HepG2 (cell line): ENCODE measurements around the gene XIAP. TPM values are rescaled to one million over a fixed set of nuclear protein-coding genes. Genes with fewer than 3 reads are reported as not detected.
A peak's percentile ranks its signal among the peaks of the same experiment; 100 is the strongest.

ENCODE experiments used
- ARNTL ChIP-seq: sonication (generic); formaldehyde crosslinking; IDR thresholded peaks from 2 replicates; pipeline ENCODE4 v1.4.0; 2020; ENCODE audit warnings: mild to moderate bottlenecking, missing genetic modification reagents
- BRD4 ChIP-seq: sonication (generic); formaldehyde crosslinking; IDR thresholded peaks from 2 replicates; pipeline ENCODE4 v1.4.0; 2020; ENCODE audit warnings: missing genetic modification reagents
- CREBL2 ChIP-seq: sonication (generic); formaldehyde crosslinking; IDR thresholded peaks from 2 replicates; pipeline ENCODE4 v1.8.1; 2023; ENCODE audit warnings: missing genetic modification reagents, mild to moderate bottlenecking, borderline replicate concordance
- FOSL1 ChIP-seq: sonication (generic); formaldehyde crosslinking; IDR thresholded peaks from 2 replicates; pipeline ENCODE4 v1.9.0; 2021; ENCODE audit warnings: missing genetic modification reagents, borderline replicate concordance
- HDAC1 ChIP-seq: sonication (generic); formaldehyde crosslinking; IDR thresholded peaks from 2 replicates; pipeline ENCODE4 v1.5.1; 2020; ENCODE audit warnings: mild to moderate bottlenecking, missing genetic modification reagents
- HES4 ChIP-seq: sonication (generic); formaldehyde crosslinking; IDR thresholded peaks from 2 replicates; pipeline ENCODE4 v1.9.0; 2021; ENCODE audit warnings: mild to moderate bottlenecking, missing genetic modification reagents, borderline replicate concordance
- HNF4A ChIP-seq: sonication (generic); formaldehyde crosslinking; IDR thresholded peaks from 2 replicates; pipeline ENCODE4 v1.4.0; 2020; ENCODE audit warnings: missing genetic modification reagents
- NFATC3 ChIP-seq: sonication (generic); formaldehyde crosslinking; IDR thresholded peaks from 2 replicates; pipeline ENCODE4 v1.5.1; 2020; ENCODE audit warnings: mild to moderate bottlenecking, missing genetic modification reagents
- RFXAP ChIP-seq: sonication (generic); formaldehyde crosslinking; IDR thresholded peaks from 2 replicates; pipeline ENCODE4 v1.4.0; 2020; ENCODE audit warnings: missing genetic modification reagents, borderline replicate concordance
- SCMH1 ChIP-seq: sonication (generic); formaldehyde crosslinking; IDR thresholded peaks from 2 replicates; pipeline ENCODE4 v1.9.0; 2021; ENCODE audit warnings: missing genetic modification reagents, mild to moderate bottlenecking, borderline replicate concordance
- SP5 ChIP-seq: IDR thresholded peaks from 2 replicates; pipeline ENCODE4 v1.6.1; 2016; ENCODE audit warnings: low read depth, borderline replicate concordance
- SRSF9 ChIP-seq: fragments of 200-400 bp; formaldehyde crosslinking; IDR thresholded peaks from 2 replicates; pipeline ENCODE4 v1.6.1; 2018; ENCODE audit warnings: borderline replicate concordance, mild to moderate bottlenecking, low read depth, low read length; ENCODE audit not compliant: insufficient read depth, poor library complexity, severe bottlenecking
- SSRP1 ChIP-seq: IDR thresholded peaks from 2 replicates; pipeline ENCODE4 v1.6.1; 2016; ENCODE audit warnings: control low read depth
- THAP9 ChIP-seq: sonication (generic); formaldehyde crosslinking; IDR thresholded peaks from 2 replicates; pipeline ENCODE4; 2020; ENCODE audit warnings: missing genetic modification reagents, mild to moderate bottlenecking, borderline replicate concordance
- THYN1 ChIP-seq: sonication (generic); formaldehyde crosslinking; IDR thresholded peaks from 2 replicates; pipeline ENCODE4 v1.8.1; 2023; ENCODE audit warnings: low read depth, mild to moderate bottlenecking, moderate library complexity, missing genetic modification reagents, borderline replicate concordance
- ZBTB21 ChIP-seq: sonication (generic); formaldehyde crosslinking; IDR thresholded peaks from 2 replicates; pipeline ENCODE4 v1.4.0; 2020; ENCODE audit warnings: missing genetic modification reagents
- ZFX ChIP-seq: sonication (generic); formaldehyde crosslinking; IDR thresholded peaks from 2 replicates; pipeline ENCODE4 v1.4.0; 2020; ENCODE audit warnings: mild to moderate bottlenecking, low read depth, missing genetic modification reagents, moderate library complexity
- ZNF10 ChIP-seq: sonication (generic); formaldehyde crosslinking; IDR thresholded peaks from 2 replicates; pipeline ENCODE4 v1.4.0; 2020; ENCODE audit warnings: mild to moderate bottlenecking, low read depth, missing genetic modification reagents, borderline replicate concordance
- ZNF331 ChIP-seq: sonication (generic); formaldehyde crosslinking; IDR thresholded peaks from 2 replicates; pipeline ENCODE4 v1.4.0; 2020; ENCODE audit warnings: missing genetic modification reagents
- ZNF382 ChIP-seq: sonication (generic); formaldehyde crosslinking; IDR thresholded peaks from 2 replicates; pipeline ENCODE4 v1.5.0; 2020; ENCODE audit warnings: missing genetic modification reagents, mild to moderate bottlenecking, borderline replicate concordance
- ZNF652 ChIP-seq: IDR thresholded peaks from 2 replicates; pipeline ENCODE4 v1.6.1; 2016; ENCODE audit warnings: low read depth, borderline replicate concordance
- ZNF678 ChIP-seq: sonication (generic); formaldehyde crosslinking; IDR thresholded peaks from 2 replicates; pipeline ENCODE4 v1.4.0; 2020; ENCODE audit warnings: mild to moderate bottlenecking, missing genetic modification reagents
- polyA plus RNA-seq, 8 experiments: library from polyadenylated mRNA; depleted of rRNA in 3 of 8; stranded (reverse) in 7 of 8; unstranded in 1 of 8; fragments of >200 nt; fragmentation: Illumina TruSeq in 4 of 8; extraction: Trizol in 4 of 8; gene quantifications; 2 replicates each; pipeline versions ENCODE4 v1.2.1 to v1.2.3, GENCODE V29; 2011 to 2016; ENCODE audit warnings: low read depth in 4 of 8, missing spikeins in 1 of 8, mixed read lengths in 1 of 8; ENCODE audit not compliant: insufficient read depth in 1 of 8
- total RNA-seq, 5 experiments: library from RNA; depleted of rRNA; stranded (reverse); fragments of >200 nt; fragmentation: Illumina TruSeq; extraction: Trizol; gene quantifications; 2 replicates each; pipeline ENCODE4 v1.2.3, GENCODE V29; 2016; ENCODE audit warnings: low read depth in 1 of 5
- TF ChIP-seq, protein P1 (sequence below): IDR thresholded peaks from 2 replicates; pipeline ENCODE4 v1.6.1; 2016; ENCODE audit warnings: missing compliant biosample characterization, missing genetic modification reagents, borderline replicate concordance
- TF ChIP-seq, protein P2 (sequence below): sonication (generic); formaldehyde crosslinking; IDR thresholded peaks from 2 replicates; pipeline ENCODE4 v1.9.0; 2022; ENCODE audit warnings: missing genetic modification reagents, mild to moderate bottlenecking, borderline replicate concordance
- TF ChIP-seq, protein P3 (sequence below): fragments of 450-650 bp; IDR thresholded peaks from 2 replicates; pipeline ENCODE4 v1.6.1; 2017

XIAP gene
- total and polyA plus RNA-seq, 2 of the 13 experiments (the other 11 are each of a cell fraction or from before 2014, with no cell fraction given), result 12.9 to 29.5 TPM

GRCh38 chrX:123822965-123823364, 36.9 kb upstream of the XIAP start (continued):
- no peak for TF ChIP-seq THAP9 (CRISPR knock-in tag)
- no peak for TF ChIP-seq BRD4 (CRISPR knock-in tag)
- no peak for TF ChIP-seq SSRP1
- no peak for TF ChIP-seq ZNF382 (CRISPR knock-in tag)
- no peak for TF ChIP-seq ZNF652 (CRISPR knock-in tag)
- no peak for TF ChIP-seq ZBTB21 (CRISPR knock-in tag)
- TF ChIP-seq ZNF331 (CRISPR knock-in tag), result 0 out of 2 replicates have a peak, but pooled peaks have one; percentile 40
- TF ChIP-seq HNF4A, result peak; percentile 86
- no peak for TF ChIP-seq ZFX (CRISPR knock-in tag)
- TF ChIP-seq THYN1 (CRISPR knock-in tag), result no peak
- peak; percentile 44; the same call in 1 of the 2 replicates for TF ChIP-seq HDAC1 (CRISPR knock-in tag)
- no peak for TF ChIP-seq NFATC3 (CRISPR knock-in tag)
- no peak for TF ChIP-seq HES4
- TF ChIP-seq SCMH1 (CRISPR knock-in tag), result no peak
- TF ChIP-seq ARNTL (CRISPR knock-in tag), result no peak
- TF ChIP-seq, protein P1, sequence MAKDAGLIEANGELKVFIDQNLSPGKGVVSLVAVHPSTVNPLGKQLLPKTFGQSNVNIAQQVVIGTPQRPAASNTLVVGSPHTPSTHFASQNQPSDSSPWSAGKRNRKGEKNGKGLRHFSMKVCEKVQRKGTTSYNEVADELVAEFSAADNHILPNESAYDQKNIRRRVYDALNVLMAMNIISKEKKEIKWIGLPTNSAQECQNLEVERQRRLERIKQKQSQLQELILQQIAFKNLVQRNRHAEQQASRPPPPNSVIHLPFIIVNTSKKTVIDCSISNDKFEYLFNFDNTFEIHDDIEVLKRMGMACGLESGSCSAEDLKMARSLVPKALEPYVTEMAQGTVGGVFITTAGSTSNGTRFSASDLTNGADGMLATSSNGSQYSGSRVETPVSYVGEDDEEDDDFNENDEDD (CRISPR knock-in tag), result no peak
- TF ChIP-seq FOSL1 (CRISPR knock-in tag), result no peak
- TF ChIP-seq SP5 (CRISPR knock-in tag), result no peak
- TF ChIP-seq, protein P2, sequence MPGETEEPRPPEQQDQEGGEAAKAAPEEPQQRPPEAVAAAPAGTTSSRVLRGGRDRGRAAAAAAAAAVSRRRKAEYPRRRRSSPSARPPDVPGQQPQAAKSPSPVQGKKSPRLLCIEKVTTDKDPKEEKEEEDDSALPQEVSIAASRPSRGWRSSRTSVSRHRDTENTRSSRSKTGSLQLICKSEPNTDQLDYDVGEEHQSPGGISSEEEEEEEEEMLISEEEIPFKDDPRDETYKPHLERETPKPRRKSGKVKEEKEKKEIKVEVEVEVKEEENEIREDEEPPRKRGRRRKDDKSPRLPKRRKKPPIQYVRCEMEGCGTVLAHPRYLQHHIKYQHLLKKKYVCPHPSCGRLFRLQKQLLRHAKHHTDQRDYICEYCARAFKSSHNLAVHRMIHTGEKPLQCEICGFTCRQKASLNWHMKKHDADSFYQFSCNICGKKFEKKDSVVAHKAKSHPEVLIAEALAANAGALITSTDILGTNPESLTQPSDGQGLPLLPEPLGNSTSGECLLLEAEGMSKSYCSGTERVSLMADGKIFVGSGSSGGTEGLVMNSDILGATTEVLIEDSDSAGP (CRISPR knock-in tag), result no peak
- TF ChIP-seq, protein P3, sequence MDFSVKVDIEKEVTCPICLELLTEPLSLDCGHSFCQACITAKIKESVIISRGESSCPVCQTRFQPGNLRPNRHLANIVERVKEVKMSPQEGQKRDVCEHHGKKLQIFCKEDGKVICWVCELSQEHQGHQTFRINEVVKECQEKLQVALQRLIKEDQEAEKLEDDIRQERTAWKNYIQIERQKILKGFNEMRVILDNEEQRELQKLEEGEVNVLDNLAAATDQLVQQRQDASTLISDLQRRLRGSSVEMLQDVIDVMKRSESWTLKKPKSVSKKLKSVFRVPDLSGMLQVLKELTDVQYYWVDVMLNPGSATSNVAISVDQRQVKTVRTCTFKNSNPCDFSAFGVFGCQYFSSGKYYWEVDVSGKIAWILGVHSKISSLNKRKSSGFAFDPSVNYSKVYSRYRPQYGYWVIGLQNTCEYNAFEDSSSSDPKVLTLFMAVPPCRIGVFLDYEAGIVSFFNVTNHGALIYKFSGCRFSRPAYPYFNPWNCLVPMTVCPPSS, result no peak
- TF ChIP-seq SRSF9, result no peak
- TF ChIP-seq ZNF10 (CRISPR knock-in tag), result no peak
- TF ChIP-seq CREBL2, result no peak
- TF ChIP-seq ZNF678 (CRISPR knock-in tag), result no peak
- no peak for TF ChIP-seq RFXAP (CRISPR knock-in tag)
